HG02943 (cell line): ENCODE results near the gene CLDN17.

Experiments
- ATAC-seq: cut with Tn5 transposase; IDR thresholded peaks from one replicate; pipeline ENCODE4 v1.9.1; 2021; ENCODE audit warnings: mild to moderate bottlenecking, low read depth, moderate library complexity; ENCODE audit not compliant: unreplicated experiment

Gene CLDN17

DNA sequence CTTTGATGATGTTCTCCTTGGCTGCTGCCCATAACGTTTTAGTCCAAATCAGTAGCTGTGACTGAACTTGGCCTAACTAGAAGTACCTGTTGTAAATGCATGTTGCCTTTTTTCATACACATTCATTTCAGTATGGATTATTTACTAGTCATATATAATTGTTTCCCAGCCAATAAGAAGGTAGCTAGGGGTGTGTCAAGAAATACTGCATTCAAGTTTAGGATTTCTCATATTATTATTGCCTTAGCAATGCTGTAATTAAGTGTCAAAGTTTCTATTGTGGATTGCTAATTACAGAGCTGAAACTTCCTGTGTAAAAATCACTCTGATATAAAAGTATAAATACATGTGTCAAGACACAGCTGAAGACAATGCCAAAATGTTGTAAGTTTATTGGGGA, at the start of gene CLDN17:
Gene CLDN17 (minus strand): TSS at position 101 of the 400 bp plus-strand sequence. CDS start 188 bp downstream, outside the sequence.
- no peak for ATAC-seq

DNA sequence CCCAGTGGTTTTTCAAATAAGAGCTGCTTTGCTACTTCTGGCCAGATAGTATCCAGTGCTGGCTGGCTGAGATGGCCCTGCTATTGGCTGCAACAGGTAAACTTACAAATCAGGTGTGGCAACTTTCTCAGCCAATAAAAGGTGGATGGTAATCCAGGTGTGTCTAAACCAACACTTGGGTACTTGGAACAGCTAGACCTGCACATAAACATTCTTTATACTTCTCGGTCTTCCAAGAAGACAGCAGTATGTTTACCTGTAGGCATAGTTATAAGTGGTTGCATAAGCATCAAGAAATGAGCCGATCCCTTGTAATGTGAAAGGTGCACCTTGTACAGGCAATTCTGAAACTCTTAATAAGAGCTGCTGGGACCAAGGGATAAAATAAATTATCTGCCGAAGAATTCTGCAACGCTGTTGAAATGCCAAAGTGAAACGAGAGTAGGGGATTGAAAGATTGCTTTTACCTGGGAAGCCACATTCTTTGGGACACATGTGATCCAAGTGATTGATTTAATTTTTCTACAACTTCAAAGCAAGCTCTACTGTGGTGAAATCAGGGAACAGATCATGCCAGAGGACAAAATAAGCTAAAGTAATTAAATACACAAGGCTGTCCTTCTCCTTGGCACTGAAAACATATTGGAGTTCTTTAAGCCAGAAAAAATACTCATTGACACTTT, 49.6 kb upstream of the CLDN17 start, which contains the start of gene CLDN8:
Gene CLDN8 (minus strand): TSS at position 57 of the 683 bp plus-strand sequence. CDS start 172 bp downstream, outside the sequence.
- no peak for ATAC-seq

DNA sequence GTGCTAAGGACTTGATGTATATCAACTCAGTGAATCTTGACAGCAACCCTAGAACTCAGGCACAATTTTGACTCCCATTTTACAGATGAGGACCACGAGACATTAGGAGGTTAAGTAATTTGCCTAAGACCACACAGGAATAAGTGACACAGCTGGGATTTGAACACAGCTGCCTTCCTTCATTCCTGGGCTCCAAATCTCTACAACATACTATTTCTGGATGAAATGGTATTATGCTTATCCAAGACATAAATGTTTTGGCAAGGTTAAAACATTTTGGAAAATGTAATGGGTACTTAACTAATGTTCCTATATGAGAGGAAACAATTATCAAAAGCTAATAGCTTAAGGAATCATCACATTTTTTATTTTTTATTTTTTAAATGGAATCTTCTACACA, 44.5 kb upstream of the CLDN17 start:
- ATAC-seq, result no peak

DNA sequence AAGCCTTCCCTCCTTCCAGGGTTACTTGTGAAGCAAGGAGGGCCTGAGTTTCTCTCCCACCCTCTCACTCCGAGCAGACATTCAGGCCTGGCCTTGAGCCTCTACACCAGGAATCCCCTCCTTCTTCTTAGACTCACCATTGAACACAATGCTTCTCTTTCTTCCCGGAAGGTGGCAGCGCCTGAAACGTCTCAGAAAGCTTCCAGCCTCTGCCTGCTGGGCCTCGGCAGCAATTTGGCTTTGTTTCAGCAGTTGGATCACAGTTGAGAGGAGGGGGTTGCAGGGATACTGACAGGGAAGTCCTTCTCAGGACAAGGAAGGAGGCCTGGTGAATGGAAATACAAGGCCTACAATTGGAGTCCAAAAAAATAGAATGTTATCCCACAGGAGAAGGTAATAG, 43.0 kb upstream of the CLDN17 start:
- ATAC-seq, result no peak

GRCh38 chr21:30207252-30207579, 40.6 kb upstream of the CLDN17 start:
- no peak for ATAC-seq

GRCh38 chr21:30206551-30207251, 40.1 kb upstream of the CLDN17 start:
- ATAC-seq, result no peak

- no peak for ATAC-seq
Measured at GRCh38 chr21:30200000-30200399, 33.4 kb upstream of the CLDN17 start.

- no peak for ATAC-seq
Measured at GRCh38 chr21:30194701-30195299, 28.2 kb upstream of the CLDN17 start.

GRCh38 chr21:30193201-30193600, 26.6 kb upstream of the CLDN17 start:
- ATAC-seq, result no peak

- no peak for ATAC-seq
Measured at GRCh38 chr21:30190554-30190953, 23.9 kb upstream of the CLDN17 start.

DNA sequence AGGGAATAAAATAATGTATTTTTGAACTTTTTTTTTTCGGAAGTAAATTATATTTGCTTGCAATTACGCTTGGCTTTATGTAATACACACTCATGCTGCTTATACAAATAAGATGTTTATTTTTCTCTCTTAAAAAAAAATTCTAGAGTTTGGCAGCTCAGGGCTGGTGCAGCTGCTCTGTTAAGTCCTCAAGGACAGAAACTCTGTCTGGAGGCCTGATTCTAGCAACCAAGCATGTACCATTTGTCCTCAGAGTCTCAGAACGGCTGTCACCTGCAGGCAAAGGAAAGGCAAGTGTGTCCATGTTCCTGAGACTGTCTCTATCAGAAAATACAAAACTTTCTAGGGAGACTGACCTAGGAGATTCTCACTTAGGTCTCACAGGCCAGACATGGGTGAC, 23.2 kb upstream of the CLDN17 start:
- no peak for ATAC-seq

- no peak for ATAC-seq
Measured at GRCh38 chr21:30186242-30186641, 19.6 kb upstream of the CLDN17 start.

GRCh38 chr21:30168086-30168485, 1.5 kb upstream of the CLDN17 start:
- ATAC-seq, result no peak

DNA sequence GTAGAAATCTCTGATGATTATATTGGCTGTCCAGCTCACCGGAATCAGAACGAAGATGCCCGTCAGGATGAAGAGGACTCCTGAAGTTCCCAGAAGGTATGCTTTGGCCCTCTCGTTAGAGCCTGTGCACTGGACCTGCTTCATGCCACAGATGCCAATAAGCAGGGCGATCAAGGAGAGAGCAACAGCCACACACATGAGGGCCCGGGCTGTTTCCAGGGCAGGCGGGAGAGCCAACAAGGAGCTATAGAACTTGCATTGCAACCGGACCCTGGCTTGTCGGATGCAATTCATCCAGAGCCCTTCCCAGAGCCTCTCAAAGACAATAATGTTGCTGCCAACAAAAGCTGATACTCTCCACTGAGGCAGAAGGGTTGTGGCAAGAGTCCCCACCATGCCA, 434 bp downstream of the CLDN17 start:
- no peak for ATAC-seq

DNA sequence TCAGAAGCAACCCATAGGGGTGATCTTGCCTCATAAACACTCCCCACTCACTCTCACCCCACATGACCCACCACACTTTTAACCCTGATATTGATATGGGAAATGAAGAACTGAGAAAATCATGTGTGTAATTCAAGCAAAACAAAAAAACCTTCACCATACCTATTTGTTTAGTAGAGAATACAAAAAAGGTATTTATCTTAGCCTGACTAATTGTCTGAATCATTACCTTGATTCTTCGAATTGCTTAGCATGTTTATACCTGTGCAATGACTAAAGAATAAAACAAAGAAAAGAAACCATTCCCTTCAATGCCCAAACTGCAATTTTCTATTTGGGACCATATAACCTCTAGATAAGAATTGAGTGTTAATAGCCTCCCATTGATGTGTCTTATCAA, 1.8 kb downstream of the CLDN17 start:
- no peak for ATAC-seq

GRCh38 chr21:30153697-30154340, 12.8 kb downstream of the CLDN17 start:
- ATAC-seq, result no peak

DNA sequence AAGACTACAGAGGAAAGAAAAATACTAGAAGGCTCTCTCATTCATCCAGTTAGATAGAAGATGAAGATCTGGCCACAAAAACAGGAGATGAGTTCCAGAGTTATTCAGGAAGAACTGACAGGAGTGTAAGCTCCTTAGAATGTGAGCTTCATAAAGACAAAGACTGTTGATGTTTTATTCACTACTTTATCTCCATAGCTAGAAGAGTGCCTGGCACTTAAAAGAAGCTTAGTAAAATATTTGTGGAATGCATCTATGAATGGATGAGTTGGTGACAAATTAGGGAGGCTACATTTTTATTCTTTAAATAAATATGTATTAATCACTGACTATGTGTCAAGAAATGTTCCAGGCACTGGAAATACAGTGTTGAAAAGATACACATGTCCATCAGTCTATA, 13.8 kb downstream of the CLDN17 start:
- ATAC-seq, result no peak

GRCh38 chr21:30148906-30149305, 17.7 kb downstream of the CLDN17 start:
- ATAC-seq, result no peak

- ATAC-seq, result no peak
Measured at GRCh38 chr21:30146558-30147282, 19.9 kb downstream of the CLDN17 start.

DNA sequence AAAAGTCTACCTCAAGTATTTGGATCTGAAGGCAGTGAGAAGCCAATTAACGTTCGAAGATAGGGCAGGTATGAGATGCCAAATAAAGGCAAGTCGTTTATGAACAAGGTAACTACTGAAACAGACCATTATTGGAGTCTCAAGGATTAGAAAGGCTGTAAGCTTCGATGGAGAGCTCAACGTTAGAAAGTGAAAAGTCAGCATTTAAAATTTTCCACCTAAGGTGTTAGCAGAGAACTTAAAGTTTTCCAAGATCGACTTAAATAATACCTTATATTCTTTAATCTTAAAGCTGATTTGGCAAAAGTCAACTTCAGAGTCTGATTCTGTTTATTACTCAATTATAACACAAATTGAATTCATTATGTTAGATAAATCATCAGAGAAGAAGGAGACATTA, 28.1 kb downstream of the CLDN17 start:
- no peak for ATAC-seq

GRCh38 chr21:30129246-30129645, 37.4 kb downstream of the CLDN17 start:
- no peak for ATAC-seq
